Type B pancreatic cell (in vitro differentiated cells): ENCODE measurements around the gene E2F3. TPM values are rescaled to one million over a fixed set of nuclear protein-coding genes. Genes with fewer than 3 reads are reported as not detected.

Experiments
- DNase-seq: peaks from one replicate; pipeline ENCODE4 v3.0.0; 2021; ENCODE audit warnings: mixed read lengths; ENCODE audit not compliant: unreplicated experiment; ENCODE audit errors: extremely low spot score
- H3K27ac Mint-ChIP-seq: 2 replicates; pipeline ENCODE4 v1.8.0; 2021; ENCODE audit warnings: mild to moderate bottlenecking, mixed read lengths
- H3K27me3 Mint-ChIP-seq: 2 replicates; pipeline ENCODE4 v1.8.0; 2021; ENCODE audit warnings: mixed read lengths
- H3K36me3 Mint-ChIP-seq: 2 replicates; pipeline ENCODE4 v1.8.0; 2021; ENCODE audit warnings: mixed read lengths
- H3K4me1 Mint-ChIP-seq: one replicate; pipeline ENCODE4 v1.8.0; 2021; ENCODE audit warnings: mixed read lengths; ENCODE audit not compliant: unreplicated experiment
- H3K4me3 Mint-ChIP-seq: 2 replicates; pipeline ENCODE4 v1.8.0; 2021; ENCODE audit warnings: mild to moderate bottlenecking, mixed read lengths
- H3K9me3 Mint-ChIP-seq: 2 replicates; pipeline ENCODE4 v1.8.0; 2021; ENCODE audit warnings: mixed read lengths
- total RNA-seq: library from RNA; stranded (reverse); gene quantifications from 2 replicates; pipeline ENCODE4 v1.2.1, GENCODE V29; 2021; ENCODE audit warnings: low replicate concordance
- TF ChIP-seq, protein P1 (sequence below): fragments of 200-600 bp; sonication (generic); conservative IDR thresholded peaks from 2 replicates; pipeline ENCODE4 v1.5.0; 2021; ENCODE audit warnings: antibody characterized with exemption, mild to moderate bottlenecking

E2F3 gene
- total RNA-seq, 1 donor from 2014 or later, result 21.0 TPM

DNA sequence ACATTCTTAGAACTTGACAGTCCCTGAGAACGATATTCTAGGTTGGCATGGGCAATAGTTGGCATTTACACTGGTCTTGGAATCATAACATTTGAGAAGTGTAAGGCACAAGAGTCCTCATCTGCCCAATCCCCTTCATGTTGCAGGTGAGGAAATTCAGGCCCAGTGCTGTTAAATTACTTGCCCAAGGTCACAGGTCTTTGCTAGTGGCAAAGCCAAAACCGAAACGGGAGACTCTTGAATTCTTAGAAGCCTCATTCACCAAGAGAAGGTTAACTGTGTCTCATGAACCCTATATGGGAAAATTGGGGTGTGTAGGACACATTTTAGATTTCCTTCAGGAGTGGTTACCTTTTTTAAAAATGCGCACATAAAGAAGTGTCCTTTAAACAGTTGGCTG lies 7.2 kb downstream of the E2F3 start:
- peaks cover 5% of the 10 kb centered on the region for H3K4me1 Mint-ChIP-seq
- TF ChIP-seq, protein P1, sequence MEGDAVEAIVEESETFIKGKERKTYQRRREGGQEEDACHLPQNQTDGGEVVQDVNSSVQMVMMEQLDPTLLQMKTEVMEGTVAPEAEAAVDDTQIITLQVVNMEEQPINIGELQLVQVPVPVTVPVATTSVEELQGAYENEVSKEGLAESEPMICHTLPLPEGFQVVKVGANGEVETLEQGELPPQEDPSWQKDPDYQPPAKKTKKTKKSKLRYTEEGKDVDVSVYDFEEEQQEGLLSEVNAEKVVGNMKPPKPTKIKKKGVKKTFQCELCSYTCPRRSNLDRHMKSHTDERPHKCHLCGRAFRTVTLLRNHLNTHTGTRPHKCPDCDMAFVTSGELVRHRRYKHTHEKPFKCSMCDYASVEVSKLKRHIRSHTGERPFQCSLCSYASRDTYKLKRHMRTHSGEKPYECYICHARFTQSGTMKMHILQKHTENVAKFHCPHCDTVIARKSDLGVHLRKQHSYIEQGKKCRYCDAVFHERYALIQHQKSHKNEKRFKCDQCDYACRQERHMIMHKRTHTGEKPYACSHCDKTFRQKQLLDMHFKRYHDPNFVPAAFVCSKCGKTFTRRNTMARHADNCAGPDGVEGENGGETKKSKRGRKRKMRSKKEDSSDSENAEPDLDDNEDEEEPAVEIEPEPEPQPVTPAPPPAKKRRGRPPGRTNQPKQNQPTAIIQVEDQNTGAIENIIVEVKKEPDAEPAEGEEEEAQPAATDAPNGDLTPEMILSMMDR, result no peak
- peaks cover 23% of the 10 kb centered on the region for H3K36me3 Mint-ChIP-seq
- H3K27ac Mint-ChIP-seq, result no peak overlapping the region
- no peak for DNase-seq
- no peaks in the 10 kb centered on the region for H3K9me3 Mint-ChIP-seq
- no peak overlapping the region for H3K4me3 Mint-ChIP-seq
- no peaks in the 10 kb centered on the region for H3K27me3 Mint-ChIP-seq

DNA sequence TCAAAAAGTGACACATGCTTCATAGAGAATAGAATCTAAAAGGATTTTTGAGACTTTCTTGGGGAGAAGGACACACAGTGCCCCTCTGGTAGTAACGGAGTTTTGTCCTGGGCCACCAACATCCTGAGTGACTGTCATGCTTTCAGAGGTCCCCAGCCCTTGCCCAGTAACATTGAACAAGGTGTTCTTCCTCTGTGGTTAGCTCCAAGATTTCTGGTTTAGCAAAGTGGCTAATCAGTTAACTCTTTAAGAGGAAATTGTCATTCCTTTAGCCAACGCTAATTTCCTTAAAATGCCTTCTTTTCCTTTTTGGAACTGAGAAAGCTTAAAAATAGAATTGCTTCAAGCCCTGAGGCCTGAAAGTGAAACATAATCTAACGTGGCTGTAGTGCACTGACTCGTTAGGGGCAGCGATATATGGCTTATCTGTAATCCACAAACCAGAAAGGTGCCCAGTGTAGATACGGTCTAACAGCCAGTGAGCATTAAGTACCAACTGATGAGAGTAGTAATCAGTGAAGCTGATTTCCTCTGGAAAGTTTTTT lies 7.8 kb downstream of the E2F3 start:
- H3K4me1 Mint-ChIP-seq, result peaks cover 5% of the 10 kb centered on the region
- no peaks in the 10 kb centered on the region for H3K27me3 Mint-ChIP-seq
- no peaks in the 10 kb centered on the region for H3K9me3 Mint-ChIP-seq
- TF ChIP-seq, protein P1, result no peak
- no peak for DNase-seq
- peaks cover 23% of the 10 kb centered on the region for H3K36me3 Mint-ChIP-seq
- no peak overlapping the region for H3K4me3 Mint-ChIP-seq
- no peak overlapping the region for H3K27ac Mint-ChIP-seq

- Mint-ChIP-seq H3K4me3 (no peak overlapping the region), H3K9me3 (no peaks in the 10 kb centered on the region), H3K27ac (no peak overlapping the region), H3K4me1 (peaks cover 12% of the 10 kb centered on the region), H3K27me3 (no peaks in the 10 kb centered on the region), H3K36me3 (peaks cover 20% of the 10 kb centered on the region)
- no peak for DNase-seq
- TF ChIP-seq, protein P1, result no peak
Observed at GRCh38 chr6:20411544-20411943, 9.9 kb downstream of the E2F3 start.

GRCh38 chr6:20411953-20412681 lies 10.4 kb downstream of the E2F3 start:
- no peak for DNase-seq
- no peaks in the 10 kb centered on the region for H3K9me3 Mint-ChIP-seq
- H3K4me3 Mint-ChIP-seq, result no peak overlapping the region
- H3K4me1 Mint-ChIP-seq, result peaks cover 15% of the 10 kb centered on the region
- H3K27ac Mint-ChIP-seq, result no peak overlapping the region
- TF ChIP-seq, protein P1, result no peak
- H3K36me3 Mint-ChIP-seq, result peaks cover 18% of the 10 kb centered on the region
- H3K27me3 Mint-ChIP-seq, result no peaks in the 10 kb centered on the region

GRCh38 chr6:20412682-20413073 lies 11.0 kb downstream of the E2F3 start:
- Mint-ChIP-seq H3K36me3 (peaks cover 14% of the 10 kb centered on the region), H3K27ac (no peak overlapping the region), H3K4me3 (no peak overlapping the region), H3K27me3 (no peaks in the 10 kb centered on the region), H3K9me3 (no peaks in the 10 kb centered on the region), H3K4me1 (peaks cover 16% of the 10 kb centered on the region)
- DNase-seq, result no peak
- TF ChIP-seq, protein P1, result no peak
